HG03520 (cell line): ENCODE results near the gene HS3ST6.
"Not testable (repeated sequence)": the region's sequence is repeated elsewhere in the genome, so short reads cannot be mapped to it uniquely, and the experiment has no call there.

Source experiments
- ATAC-seq: cut with Tn5 transposase; IDR thresholded peaks from one replicate; pipeline ENCODE4 v1.9.1; 2021; ENCODE audit warnings: mild to moderate bottlenecking, moderate library complexity; ENCODE audit not compliant: unreplicated experiment

HS3ST6 gene

GRCh38 chr16:1909561-1910231, 8.5 kb downstream of the HS3ST6 start:
- ATAC-seq = no peak

- ATAC-seq = no peak
Measured at GRCh38 chr16:1908983-1909382, 9.2 kb downstream of the HS3ST6 start.

GRCh38 chr16:1908184-1908583, 10.0 kb downstream of the HS3ST6 start:
- no peak for ATAC-seq

- no peak for ATAC-seq
Measured at GRCh38 chr16:1907226-1907860, 10.9 kb downstream of the HS3ST6 start.

GRCh38 chr16:1906846-1907165, 11.4 kb downstream of the HS3ST6 start:
- no peak for ATAC-seq

GRCh38 chr16:1906055-1906845, 12.0 kb downstream of the HS3ST6 start:
- ATAC-seq = no peak

GRCh38 chr16:1903845-1904840, 14.1 kb downstream of the HS3ST6 start:
- ATAC-seq = no peak

GRCh38 chr16:1903220-1903574, 15.0 kb downstream of the HS3ST6 start:
- ATAC-seq = no peak

- ATAC-seq = no peak
Measured at GRCh38 chr16:1902547-1903219, 15.5 kb downstream of the HS3ST6 start.

- ATAC-seq = no peak
Measured at GRCh38 chr16:1900452-1900774, 17.8 kb downstream of the HS3ST6 start.

GRCh38 chr16:1899641-1900451, 18.4 kb downstream of the HS3ST6 start:
- ATAC-seq = no peak

- not testable (repeated sequence) for ATAC-seq
Measured at GRCh38 chr16:1897692-1898091, 20.5 kb downstream of the HS3ST6 start.

GRCh38 chr16:1895949-1896675, 22.1 kb downstream of the HS3ST6 start:
- ATAC-seq = no peak

- no peak for ATAC-seq
Measured at GRCh38 chr16:1895068-1895467, 23.1 kb downstream of the HS3ST6 start.

GRCh38 chr16:1890708-1891050, 27.5 kb downstream of the HS3ST6 start:
- ATAC-seq = no peak

- no peak for ATAC-seq
Measured at GRCh38 chr16:1890024-1890707, 28.0 kb downstream of the HS3ST6 start.

- ATAC-seq = no peak
Measured at GRCh38 chr16:1887711-1888354, 30.4 kb downstream of the HS3ST6 start.

- ATAC-seq = no peak
Measured at GRCh38 chr16:1884889-1885288, 33.3 kb downstream of the HS3ST6 start.
